Activated CD4-positive, alpha-beta T cell treated with anti-CD3 and anti-CD28 coated beads for 1 hour (primary cell): ENCODE results near the gene RIIAD1.
"Not testable (repeated sequence)": the region's sequence is repeated elsewhere in the genome, so short reads cannot be mapped to it uniquely, and the experiment has no call there.

Source experiments
- DNase-seq: peaks from one replicate; pipeline ENCODE4 v3.0.0-alpha.2; 2020

The RIIAD1 gene

DNA sequence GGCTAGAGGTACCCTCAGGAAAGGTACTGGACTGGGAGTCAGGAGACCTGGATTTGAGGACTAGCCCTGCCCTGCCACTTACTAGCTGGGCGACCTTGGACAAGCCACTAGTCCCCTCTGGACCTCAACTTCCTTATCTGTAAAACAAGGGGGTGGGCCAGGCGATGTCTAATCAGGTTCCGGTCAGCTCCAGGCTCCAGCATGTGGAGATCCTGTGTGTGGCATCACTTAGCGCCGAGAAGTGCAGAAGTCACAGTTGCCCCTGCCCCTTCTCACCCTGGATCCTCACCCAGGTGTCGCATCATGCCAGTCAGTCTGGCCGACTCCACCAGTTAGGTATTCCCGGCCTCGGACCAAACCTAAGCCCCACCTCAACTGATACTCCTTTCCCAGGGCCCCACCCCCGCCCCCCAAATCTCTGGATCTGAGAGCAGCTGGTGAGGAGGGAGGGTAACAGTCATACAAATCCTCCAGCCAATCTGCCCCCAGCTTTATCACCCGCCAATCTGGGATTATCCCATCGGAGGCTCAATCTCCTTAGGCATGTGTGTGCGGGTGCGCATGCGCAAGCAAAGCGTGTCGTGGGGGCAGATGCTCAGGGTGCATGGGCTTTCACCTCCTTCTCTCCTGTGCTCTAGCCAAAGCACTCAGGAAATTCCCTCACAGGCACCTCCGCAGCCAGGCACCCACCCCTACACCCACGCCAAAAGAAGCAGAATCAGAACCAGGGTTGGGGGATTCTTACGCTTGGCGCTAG, 10.1 kb upstream of the RIIAD1 start:
- DNase-seq = no peak

DNA sequence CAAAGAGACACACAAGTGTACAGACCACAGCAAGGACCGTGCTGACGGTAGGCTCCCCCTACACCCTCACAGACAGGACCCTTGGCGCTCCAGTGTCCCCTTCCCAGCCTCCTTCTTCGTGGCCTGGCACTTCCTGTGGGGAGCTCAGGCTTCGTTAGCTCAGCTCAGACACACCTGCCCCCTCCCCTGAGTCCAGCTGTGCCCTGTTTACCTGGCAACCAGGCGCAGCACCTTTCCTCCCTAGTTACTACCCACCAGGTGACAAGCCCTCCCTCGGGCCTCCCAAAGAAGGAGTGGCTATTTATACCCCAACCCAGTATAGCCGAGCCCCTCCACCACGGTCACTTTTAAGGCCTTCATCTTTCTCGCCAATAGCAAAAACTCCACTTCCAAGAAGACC, 9.4 kb upstream of the RIIAD1 start:
- no peak for DNase-seq

DNA sequence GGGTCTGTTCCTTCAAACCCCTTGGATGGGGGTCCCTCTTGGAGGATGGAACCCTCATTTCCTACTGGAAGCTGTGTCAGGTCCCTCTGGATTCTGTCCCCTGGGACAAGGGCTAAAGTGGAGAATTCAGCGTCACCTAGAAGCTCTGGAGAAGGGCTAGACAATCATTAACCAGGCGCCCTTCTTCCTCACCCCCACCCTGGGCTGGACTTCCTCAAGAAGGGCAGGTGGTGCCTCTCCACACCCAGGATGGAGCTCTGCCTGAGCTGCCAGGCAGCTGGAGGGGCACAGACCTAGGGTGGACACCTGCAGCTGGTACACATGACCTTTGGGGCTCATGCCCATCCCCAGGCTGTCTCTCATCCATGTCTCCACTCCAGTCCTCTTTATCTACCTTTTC, 8.3 kb upstream of the RIIAD1 start:
- DNase-seq = no peak

DNA sequence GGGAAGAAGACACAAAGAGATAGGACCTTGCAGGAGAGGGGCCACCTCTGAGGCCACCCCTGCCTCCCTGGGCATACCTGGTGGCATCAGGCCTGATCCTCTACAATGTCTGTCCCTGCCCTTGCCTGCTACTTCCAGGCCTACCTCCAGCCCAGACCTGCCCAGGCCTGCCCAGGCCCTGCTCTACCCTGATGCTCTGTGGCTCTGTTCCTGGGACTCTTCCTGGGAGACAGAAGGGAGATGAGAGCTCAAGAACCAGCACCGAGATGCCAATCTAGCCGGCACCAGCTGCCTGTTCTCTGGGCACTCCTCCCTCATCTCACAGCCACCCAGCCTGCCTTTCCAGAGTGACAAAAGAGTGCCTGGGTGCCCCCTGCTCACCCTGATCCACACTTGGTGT, 7.4 kb upstream of the RIIAD1 start:
- DNase-seq = no peak

DNA sequence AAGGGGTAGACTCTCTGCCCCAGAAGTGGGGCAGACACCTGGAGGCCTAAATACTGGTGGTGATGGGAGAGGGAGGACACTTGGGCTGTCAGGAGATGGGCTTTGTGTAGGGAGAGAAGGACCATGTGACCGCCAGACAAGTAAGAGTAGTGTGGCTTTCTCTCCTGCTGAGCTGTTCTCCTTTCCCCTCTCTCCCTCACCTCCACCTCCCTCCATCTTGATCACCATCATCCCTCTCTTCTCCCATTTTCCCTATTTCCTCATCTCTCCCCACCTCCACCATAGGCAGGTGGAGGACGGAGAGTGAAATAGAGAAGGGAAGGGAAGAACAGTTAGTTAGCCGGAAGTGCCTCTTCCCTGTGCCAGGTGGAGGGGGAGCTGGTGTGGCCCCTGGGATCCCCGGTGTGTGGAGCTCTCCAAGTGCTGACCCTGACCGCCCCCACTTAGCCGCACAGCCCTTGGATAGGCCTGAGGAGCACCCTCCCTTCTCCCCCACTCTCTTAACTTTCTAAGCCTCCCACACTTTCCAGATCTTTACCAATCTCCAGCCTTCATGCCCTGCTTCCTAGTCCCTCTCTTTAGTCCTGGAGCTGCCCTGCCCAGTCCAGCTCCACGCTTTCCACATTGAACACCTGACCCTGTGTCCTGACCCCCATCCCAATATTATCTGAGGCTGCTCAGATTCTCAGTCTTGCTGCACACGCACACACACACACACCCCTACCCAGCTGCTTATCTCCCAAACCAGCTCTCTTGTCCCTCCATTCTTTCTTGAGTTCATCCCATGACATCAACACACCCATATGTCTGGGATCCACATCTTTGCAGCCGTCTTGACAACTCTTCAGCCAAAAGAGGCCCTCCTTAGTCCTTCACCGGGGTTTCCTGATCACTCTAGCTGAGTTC, 6.2 kb upstream of the RIIAD1 start:
- no peak for DNase-seq

DNA sequence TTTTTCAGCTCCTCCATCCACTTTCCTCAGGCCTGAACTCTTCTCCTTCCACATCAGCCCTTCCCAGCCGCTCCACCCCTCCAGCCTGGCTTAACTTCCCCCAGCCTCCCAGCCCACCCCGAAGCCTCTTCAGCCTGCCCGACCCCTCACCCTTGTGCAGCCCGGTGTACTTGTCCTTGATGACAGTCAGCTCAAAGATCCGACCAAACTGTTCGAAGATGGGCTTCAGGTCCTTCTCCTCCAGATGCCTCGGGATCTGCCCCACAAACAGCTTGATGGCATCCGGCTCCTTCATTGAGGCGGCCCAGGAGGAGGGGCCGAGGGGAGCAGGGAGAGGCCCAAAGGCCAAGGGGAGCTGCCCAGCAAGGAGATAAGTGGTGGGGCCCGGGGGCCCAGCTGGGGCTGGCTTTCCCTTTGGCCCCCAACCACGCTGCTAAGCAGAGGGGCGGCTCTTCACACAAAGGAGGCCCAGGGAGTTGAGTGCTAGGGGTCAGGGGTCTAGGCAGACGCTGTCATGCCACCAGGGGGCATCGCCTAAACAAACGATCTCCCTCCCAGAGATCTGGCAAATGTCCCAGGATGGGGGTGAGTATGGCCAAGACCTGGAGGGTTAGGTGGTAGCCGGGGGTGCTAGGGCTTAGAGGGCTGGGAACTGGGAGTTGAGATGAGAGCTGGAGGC, 5.5 kb upstream of the RIIAD1 start:
- DNase-seq = no peak

DNA sequence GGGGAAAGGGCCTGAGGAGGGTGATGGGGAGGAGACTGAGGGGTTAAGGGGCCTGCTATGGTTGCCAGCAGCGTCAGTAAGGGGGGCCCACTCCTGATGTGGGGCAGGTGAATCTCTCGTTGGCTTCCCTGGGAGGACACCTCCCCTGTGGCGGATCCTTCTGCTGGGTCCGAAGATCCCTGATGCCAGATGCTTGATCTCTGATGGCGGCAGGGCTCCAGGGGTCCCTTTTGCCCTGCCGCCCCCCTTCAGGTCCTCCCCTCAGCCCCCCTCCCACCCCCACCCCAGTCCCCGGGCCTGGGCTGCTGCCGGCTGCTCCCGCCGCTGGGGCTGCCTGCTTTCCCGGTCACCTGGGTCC, 4.9 kb upstream of the RIIAD1 start:
- no peak for DNase-seq

DNA sequence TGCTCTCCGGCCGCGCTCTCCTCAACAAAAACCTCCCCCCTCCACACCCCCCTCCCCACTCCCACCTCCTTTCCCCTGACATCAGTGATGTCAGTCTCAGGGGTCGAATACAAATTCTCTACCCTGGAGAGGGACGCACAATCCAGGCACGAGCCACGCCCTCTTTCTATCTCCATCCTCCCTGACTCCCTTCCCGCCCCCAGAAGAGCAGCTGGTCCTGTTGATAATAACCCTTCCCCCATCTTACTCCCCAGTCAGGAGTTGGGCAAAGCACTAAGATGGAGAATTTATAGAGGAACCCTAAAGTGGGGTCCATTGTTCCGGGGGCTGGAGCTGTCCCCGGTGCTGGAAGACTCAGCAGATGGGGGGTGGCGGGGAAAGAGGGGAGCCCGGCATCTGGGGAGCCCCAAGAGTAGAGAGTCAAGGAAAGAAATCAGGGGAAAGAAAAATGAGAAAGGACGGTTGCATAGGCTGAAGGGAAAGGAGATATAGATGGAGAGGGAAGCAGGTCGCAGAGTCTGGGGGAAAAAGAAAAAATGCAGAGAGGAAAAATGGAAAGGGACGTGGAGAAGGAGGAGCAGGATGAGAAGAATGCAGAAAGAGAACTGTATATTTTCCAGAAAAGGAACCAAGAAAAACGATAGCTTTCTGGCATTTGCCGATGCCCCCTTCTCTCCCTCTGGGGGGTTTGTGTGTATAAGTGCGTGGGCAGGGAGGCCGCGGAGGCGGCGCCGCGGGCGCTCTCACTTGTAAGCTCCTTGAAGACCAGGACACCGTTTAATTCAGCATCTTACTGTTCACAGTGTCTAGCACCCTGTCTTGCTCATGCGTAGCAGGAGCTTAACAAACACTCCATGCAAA, 4.3 kb upstream of the RIIAD1 start, which contains the start of gene CELF3:
Gene CELF3 (minus strand): TSS at position 33 of the 861 bp plus-strand sequence. CDS start 783 bp downstream, outside the sequence.
- DNase-seq = no peak

DNA sequence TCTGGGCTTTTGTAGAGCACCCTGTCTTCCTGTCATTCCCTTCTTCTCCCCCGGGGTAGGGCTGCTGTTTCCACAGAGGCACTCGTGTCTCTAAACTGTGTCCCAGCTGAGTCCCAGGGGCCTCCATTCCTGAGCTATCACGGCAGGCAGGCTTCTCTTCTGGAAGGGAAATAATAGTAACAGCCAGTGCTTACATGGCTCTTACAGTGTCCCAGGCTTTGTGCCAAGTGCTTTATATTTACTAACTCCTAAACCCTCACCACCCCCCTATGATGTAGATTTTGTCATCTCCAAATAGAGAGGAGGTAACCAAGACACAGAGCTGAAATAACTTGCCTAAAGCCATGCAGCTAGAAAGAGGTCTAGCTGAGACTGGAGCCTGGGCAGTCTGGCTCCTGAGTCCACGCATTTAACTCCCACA, 3.3 kb upstream of the RIIAD1 start:
- DNase-seq = no peak

DNA sequence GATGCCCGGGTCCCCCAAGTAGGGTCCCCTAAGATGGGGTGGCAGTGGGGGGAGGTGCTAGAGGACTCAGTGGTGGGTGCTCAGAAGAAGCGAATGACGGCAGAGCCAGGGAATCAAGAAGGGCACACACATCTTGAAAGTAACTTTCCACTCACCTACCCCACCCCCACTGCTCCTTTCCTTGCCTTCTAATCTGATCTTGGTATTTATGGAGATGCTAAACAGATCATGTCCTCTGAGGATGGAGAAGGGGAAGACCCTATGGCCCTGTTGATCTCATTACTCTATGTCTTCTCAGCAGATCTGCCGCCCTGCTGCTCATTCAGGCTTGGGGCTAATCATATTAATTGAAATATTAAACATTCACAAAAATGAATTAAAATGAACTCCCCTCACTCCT, 2.7 kb upstream of the RIIAD1 start:
- DNase-seq = no peak

DNA sequence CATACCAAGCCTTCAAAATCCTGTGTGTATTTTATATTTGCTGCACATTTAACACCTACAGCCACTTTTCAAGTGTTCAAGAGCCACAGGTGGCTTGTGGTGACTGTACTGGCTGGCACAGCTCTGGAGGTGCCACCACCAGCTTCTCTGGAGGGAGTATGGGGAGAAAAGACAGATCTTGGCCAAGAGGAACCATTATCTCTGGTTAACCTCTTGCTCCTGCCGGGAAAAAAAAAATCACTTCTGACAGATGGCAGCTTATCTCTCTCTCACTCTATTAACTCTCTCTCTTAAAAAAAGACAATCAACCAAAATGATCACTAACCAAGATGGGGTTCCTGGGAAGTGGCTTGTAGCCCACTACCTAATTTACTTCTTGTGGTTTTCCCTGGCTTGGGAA, 1.2 kb upstream of the RIIAD1 start:
- DNase-seq = no peak

DNA sequence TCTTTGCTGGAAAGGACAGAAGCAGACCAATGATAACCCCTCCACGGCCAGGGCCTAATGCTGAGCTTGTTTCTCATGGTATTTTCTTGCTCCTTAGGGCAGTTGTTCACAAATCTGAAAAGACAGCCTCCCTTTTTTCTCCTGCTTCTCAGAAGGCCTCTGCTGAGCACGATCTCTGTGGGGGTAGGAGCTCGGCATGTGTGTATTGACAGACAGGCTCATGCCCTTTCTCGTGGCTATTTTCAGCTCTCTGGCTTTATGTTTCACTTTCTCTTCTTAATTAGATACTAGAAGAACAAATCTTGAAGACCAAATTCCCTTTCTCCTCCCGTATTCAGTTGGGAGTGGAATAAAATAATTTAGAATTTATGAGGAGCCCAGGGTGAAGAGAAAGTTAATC, 768 bp upstream of the RIIAD1 start:
- no peak for DNase-seq

DNA sequence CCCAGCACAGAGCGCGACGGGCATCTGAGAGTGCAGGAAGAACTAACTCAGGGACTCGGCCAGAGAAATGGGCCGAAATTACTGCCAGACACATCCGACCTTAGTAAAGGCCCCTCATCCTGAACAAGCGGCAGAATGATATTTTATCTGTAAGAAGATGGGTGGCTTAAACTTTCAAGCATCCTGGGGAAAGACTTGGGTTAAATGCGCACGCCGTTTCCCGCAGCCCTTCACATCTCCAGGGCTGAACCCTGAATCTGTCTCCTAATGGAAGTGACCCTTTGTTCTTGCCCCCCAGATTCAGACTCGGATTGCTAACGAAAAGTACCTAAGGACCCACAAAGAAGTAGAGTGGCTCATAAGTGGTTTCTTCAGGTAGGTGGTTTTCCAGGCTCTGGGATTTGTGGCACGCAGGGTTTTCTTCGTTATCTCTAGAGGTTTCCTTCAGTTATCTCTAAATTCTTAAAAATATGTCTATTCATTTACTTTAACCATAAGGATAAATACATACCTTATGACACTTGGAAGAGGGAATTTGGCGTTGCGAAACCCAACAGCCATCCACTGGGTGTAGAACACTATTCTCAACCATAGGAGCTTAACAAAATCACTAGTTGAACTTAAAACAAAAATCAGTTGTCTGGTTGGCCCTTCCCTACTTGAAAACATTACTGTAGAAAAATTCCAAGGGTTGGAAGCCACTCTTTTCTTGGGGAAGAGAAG, 627 bp downstream of the RIIAD1 start:
- DNase-seq = no peak

DNA sequence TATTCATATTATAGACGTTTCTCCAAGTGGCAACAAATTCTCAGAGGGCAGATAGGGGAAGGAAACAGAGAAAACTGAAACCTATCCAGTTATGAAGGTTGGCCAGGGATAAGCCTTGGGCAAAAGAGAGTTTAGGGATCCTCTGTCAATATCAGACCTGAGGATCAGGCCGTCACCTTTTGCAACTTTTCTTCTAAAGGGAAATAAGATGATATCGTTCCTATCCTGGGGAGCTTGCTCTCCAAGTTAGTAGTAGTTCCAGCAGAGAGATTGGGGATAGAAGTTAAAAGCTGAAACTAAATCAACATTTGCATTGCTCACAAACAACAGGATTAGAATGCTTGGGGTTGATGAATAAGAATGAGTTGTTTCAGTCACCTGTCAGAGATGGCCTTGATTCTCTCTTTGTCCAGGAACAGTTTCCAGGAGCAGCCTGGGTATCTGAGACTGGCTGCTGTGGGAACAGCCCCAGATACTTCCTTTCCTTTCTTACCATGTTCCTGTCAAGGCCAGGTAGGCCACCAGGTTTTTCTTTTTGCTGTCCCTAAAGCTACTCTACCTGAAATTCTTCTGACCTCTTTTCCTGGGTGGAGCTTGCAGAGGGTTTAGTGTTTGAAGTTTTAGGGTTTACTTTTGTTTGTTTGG, 2.5 kb downstream of the RIIAD1 start:
- DNase-seq = no peak

DNA sequence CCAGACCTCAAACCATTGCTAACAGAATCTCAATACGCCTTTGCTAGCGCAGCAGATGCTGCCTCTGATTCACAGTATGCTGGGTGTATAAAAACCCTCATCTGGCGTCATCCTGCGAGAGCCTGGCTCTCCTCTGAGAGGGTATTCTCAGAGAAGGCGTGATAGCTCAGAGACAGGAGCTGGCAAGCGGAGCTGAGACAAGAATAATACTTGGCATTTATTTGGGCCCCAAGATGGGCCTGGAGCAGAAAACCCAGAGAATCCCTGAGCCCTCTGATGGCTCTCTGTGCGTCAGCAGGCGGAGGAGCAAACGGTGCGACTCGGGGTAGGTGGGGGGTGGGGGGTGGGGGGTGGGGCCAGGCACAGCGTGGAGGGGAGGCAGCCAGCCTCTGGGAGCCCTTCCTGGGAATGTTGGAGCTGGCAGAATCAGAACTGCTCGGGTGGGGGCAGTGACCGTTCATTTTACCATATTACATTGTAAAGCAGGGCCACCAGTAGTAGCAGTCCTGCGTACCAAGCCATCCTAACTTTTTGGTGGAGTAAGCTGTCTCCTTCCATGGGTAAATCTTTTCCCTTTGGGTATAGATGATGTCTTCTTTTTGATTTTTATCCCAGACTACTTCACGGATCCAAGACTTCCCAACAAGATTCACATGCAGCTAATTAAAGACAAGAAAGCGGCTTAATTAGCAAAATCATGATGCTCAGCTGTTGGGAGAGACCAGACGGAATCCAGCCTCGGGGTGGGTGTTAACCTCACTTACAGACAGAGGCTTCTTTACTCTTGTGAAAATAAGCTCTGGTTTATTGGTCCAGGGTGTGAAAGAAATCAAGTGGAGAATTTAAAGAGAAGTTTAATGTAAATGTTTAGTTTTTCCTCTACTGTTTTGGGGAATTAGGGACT, 7.1 kb downstream of the RIIAD1 start:
- no peak for DNase-seq

DNA sequence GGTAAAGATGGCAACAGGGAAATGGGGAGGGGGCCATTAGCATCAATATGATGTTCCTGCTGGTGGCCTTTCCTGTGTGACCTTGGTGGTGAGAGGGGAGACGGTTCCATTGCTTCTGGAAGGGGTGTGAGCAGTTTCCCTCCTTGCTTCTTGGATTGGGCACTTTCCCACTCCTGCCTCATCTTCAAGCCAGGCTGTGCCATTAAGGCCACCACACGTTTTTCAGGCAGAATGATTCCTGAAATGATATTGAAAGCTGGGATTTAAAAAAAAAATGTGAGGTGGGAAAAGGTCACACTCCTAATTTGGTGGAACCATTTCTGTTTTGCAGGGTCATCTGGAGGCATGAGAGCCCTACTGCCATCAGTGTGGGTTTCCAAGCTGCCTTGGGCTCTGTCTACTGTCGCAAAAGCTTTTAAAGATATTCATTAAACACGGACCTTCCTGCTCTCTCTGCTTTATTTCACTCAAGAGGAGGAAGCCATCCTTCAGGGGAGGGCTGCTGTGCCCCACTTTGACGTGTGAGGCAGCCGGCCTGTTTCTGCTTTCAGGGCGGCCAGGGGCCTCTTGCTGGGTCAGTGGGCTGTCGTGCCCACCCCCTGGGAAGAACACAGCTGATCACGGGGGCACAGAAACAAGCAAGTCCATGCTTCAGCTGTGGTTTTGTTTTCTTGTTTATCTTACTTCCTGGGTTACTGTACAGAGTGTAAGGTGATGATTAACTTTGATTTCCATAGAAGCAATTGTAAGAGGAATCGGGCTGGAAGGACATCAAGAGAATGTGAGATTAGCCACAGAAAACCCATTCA, 8.0 kb downstream of the RIIAD1 start:
- no peak for DNase-seq

DNA sequence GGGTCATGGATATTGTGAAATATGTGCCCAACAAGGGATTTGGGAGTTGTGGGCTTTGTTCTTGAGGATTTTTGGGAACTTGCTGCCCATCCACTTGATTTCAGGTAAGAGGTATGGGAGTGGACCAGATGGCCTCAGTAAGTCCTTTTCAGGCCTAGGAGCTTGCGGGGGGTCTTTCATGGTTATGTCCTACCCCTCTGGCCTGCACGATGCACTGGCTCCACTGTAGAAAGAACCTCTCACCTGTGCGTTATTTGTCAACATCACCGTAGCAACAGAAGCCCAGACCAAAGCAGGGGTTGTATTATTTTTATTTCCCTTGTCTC, 8.6 kb downstream of the RIIAD1 start:
- no peak for DNase-seq

DNA sequence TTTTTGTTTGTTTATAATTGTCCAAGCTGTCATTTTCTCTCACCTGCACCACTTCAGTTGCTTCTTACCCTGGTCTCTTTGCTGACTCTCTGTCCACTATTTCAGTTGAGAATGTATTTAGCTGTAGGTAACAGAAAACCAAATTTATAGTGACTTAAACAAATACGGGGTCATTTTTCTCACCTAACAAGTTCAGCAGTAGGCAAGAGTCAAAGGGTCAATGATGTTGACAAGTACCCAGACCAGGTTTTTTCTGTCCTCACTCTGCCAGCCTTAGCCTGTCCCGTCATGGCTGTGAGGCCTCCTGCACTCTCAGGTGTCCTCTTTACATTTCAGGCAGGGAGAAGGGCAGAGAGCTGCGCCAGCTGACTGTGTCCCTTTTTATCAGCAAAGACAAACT, 11.8 kb downstream of the RIIAD1 start:
- DNase-seq = no peak

DNA sequence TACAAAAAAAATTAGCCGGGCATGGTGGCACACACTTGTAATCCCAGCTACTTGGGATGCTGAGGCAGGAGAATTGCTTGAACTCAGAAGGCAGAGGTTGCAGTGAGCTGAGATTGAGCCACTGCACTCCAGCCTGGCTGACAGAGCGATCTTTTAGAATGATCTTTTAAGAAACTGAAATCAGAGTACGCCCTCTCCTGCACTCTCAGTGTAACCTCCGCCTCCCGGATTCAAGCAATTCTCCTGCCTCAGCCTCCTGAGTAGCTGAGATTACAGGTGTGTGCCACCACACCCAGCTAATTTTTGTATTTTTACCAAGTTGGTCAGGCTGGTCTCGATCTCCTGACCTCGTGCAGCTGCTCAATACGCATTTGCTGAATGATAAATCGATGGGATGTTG, 12.7 kb downstream of the RIIAD1 start:
- DNase-seq = not testable (repeated sequence)

DNA sequence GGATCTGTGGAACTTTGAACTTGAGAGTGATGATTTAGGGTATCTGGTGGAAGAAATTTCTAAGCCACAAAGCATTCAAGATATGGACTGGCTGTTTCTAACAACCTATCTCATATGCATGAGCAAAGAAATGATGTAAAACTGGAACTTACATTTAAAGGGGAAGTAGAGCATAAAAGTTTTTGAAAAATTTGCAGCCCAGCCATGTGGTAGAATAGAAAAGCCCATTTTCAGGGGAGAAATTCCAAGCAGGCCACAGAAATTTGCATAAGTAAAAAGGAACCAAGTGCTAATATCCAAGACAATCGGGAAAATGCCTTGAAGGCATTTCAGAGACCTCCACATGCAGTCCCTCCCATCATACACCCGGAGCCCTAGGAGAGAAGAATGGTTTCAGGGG, 15.7 kb downstream of the RIIAD1 start:
- no peak for DNase-seq
